ENCODE results near the gene PI16. TPM values are rescaled to one million over a fixed set of nuclear protein-coding genes. Genes with fewer than 3 reads are reported as not detected.

PI16 gene
- total RNA-seq, 1 experiment from 2014 or later, result 0.17 TPM

- TF ChIP-seq IRF1 (CRISPR knock-in tag; IDR thresholded peaks at IDR 0.05) (no peak), ZNF512 (CRISPR knock-in tag; IDR thresholded peaks at IDR 0.05; ENCODE audit: borderline replicate concordance) (no peak), MYBL2 (CRISPR knock-in tag; IDR thresholded peaks at IDR 0.05) (no peak), ESRRA (CRISPR knock-in tag; IDR thresholded peaks at IDR 0.05; ENCODE audit: borderline replicate concordance) (no peak), FOXP1 (CRISPR knock-in tag; IDR thresholded peaks at IDR 0.05; ENCODE audit: borderline replicate concordance) (no peak), NR2C2 (CRISPR knock-in tag; IDR thresholded peaks at IDR 0.05) (no peak), ZNF416 (CRISPR knock-in tag; IDR thresholded peaks at IDR 0.05) (no peak), NR3C1 (CRISPR knock-in tag; conservative IDR thresholded peaks at IDR 0.05; ENCODE audit: low read depth) (no peak), KAT7 (CRISPR knock-in tag; IDR thresholded peaks at IDR 0.05; ENCODE audit: borderline replicate concordance) (no peak), HMGA2 (CRISPR knock-in tag; IDR thresholded peaks at IDR 0.05) (no peak), ZNF671 (CRISPR knock-in tag; IDR thresholded peaks at IDR 0.05) (no peak), SMAD3 (CRISPR knock-in tag; IDR thresholded peaks at IDR 0.05; ENCODE audit: borderline replicate concordance) (no peak), PRDM15 (CRISPR knock-in tag; IDR thresholded peaks at IDR 0.05) (no peak), FOXJ3 (CRISPR knock-in tag; IDR thresholded peaks at IDR 0.05; ENCODE audit: borderline replicate concordance) (no peak)
These were observed 26.0 kb upstream of the PI16 start (continued) for GRCh38 chr6:36928547-36928918.

- Mint-ChIP-seq H3K4me3 (no peak overlapping the region), H3K27me3 (ENCODE audit: low read depth) (no peaks in the 10 kb centered on the region), H3K36me3 (no peaks in the 10 kb centered on the region), H3K9me3 (peaks cover 4% of the 10 kb centered on the region), H3K27ac (no peak overlapping the region), H3K4me1 (peaks cover 4% of the 10 kb centered on the region)
- ChIA-PET CTCF (interaction anchor here (1.6 to 2.0 kb wide), 2 partner anchors 14 to 15 kb away, joined by 4 to 6 read pairs; no protein-coding TSS in a partner anchor), POLR2A (interaction anchor here (1.0 kb wide), 1 partner anchor 89 kb away, joined by 3 read pairs; no protein-coding TSS in a partner anchor)
- DNase-seq (ENCODE audit: low spot score), result no peak
- ATAC-seq, result no peak
- TF ChIP-seq JUN (CRISPR knock-in tag; IDR thresholded peaks at IDR 0.05), result no peak
- TF ChIP-seq ZNF232 (CRISPR knock-in tag; IDR thresholded peaks at IDR 0.05), result no peak
- no peak for TF ChIP-seq ZNF671 (CRISPR knock-in tag; IDR thresholded peaks at IDR 0.05)
- TF ChIP-seq OVOL2 (CRISPR knock-in tag; IDR thresholded peaks at IDR 0.05; ENCODE audit: borderline replicate concordance), result no peak
- no peak for TF ChIP-seq USF1 (CRISPR knock-in tag; IDR thresholded peaks at IDR 0.05)
- TF ChIP-seq CREB1 (CRISPR knock-in tag; IDR thresholded peaks at IDR 0.05), result no peak
- TF ChIP-seq ATF2 (CRISPR knock-in tag; IDR thresholded peaks at IDR 0.05; ENCODE audit: borderline replicate concordance, low read depth), result no peak
- TF ChIP-seq ZBTB21 (CRISPR knock-in tag; IDR thresholded peaks at IDR 0.05; ENCODE audit: borderline replicate concordance), result no peak
- TF ChIP-seq AFF4 (CRISPR knock-in tag; IDR thresholded peaks at IDR 0.05; ENCODE audit: borderline replicate concordance), result no peak
- no peak for TF ChIP-seq CBFB (CRISPR knock-in tag; IDR thresholded peaks at IDR 0.05; ENCODE audit: low read depth)
- TF ChIP-seq IRF2 (CRISPR knock-in tag; IDR thresholded peaks at IDR 0.05; ENCODE audit: borderline replicate concordance, low read depth), result no peak
- no peak for TF ChIP-seq ZNF416 (CRISPR knock-in tag; IDR thresholded peaks at IDR 0.05)
These were observed 25.4 kb upstream of the PI16 start for GRCh38 chr6:36929152-36929551.
